ENCODE data around the gene IL23R. TPM values are rescaled to one million over a fixed set of nuclear protein-coding genes. Genes with fewer than 3 reads are reported as not detected.

IL23R gene
- polyA plus RNA-seq, 1 of the 3 experiments (the other 2 are of a cell fraction): not detected

DNA sequence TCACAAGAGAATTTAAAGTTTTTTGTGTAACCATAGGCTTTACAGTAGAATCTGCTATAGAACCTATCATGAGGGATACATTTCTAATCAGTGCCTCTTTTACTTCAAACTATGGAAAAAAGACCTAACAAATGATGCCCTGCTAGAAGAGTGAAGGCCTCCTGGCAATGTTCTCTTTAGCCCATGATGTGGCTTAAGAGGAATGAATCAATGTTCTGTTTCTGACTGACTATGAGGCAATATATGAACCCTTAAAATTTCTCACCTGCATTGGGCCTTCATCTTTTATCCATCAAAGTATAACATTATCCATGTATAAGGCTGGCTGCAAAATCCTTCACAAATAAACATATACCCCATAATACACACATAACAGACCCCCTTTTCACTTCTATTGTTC, 75.8 kb downstream of the IL23R start:
- H3K4me2 ChIP-seq: no peak overlapping the region
- H3K27me3 ChIP-seq (ENCODE audit: insufficient read depth): no peaks in the 10 kb centered on the region
- H3K9me3 ChIP-seq: no peaks in the 10 kb centered on the region
- no peak overlapping the region for H3K9ac ChIP-seq
- no peak for DNase-seq
- no peaks in the 10 kb centered on the region for H3K4me1 ChIP-seq (ENCODE audit: control insufficient read depth in 1 of 2, insufficient read depth in 2 of 2, low read depth in 1 of 2, low read length in 1 of 2)
- no peaks in the 10 kb centered on the region for H3K79me2 ChIP-seq (ENCODE audit: insufficient read depth)
- no peak overlapping the region for H3K4me3 ChIP-seq (ENCODE audit: low read depth in 2 of 2, low read length in 1 of 2)
- H4K20me1 ChIP-seq (ENCODE audit: insufficient read depth): no peaks in the 10 kb centered on the region
- no peak overlapping the region for H2AFZ ChIP-seq (ENCODE audit: low read depth)
- POLR2A ChIA-PET: no interaction called here
- CTCF ChIA-PET: interaction anchor here (0.7 to 2.5 kb wide), 3 partner anchors 8 to 259 kb away, joined by 4 to 10 read pairs (median 5); no protein-coding TSS in a partner anchor
- H3K9me2 ChIP-seq: no peaks in the 10 kb centered on the region
- no peak for TF ChIP-seq RAD21 (IDR thresholded peaks at IDR 0.05; ENCODE audit: low read length)
- no peak for TF ChIP-seq RCOR1 (IDR thresholded peaks at IDR 0.05; ENCODE audit: low read length)
- no peak for TF ChIP-seq YY1 (IDR thresholded peaks at IDR 0.05; ENCODE audit: low read depth)
- TF ChIP-seq RFX5 (IDR thresholded peaks at IDR 0.05; ENCODE audit: low read length): no peak
- TF ChIP-seq, protein P1, sequence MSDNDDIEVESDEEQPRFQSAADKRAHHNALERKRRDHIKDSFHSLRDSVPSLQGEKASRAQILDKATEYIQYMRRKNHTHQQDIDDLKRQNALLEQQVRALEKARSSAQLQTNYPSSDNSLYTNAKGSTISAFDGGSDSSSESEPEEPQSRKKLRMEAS (IDR thresholded peaks at IDR 0.05; ENCODE audit: low read depth): no peak
- TF ChIP-seq, protein P2, sequence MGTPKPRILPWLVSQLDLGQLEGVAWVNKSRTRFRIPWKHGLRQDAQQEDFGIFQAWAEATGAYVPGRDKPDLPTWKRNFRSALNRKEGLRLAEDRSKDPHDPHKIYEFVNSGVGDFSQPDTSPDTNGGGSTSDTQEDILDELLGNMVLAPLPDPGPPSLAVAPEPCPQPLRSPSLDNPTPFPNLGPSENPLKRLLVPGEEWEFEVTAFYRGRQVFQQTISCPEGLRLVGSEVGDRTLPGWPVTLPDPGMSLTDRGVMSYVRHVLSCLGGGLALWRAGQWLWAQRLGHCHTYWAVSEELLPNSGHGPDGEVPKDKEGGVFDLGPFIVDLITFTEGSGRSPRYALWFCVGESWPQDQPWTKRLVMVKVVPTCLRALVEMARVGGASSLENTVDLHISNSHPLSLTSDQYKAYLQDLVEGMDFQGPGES (IDR thresholded peaks at IDR 0.05; ENCODE audit: low read depth, low read length): no peak
- H3K36me3 ChIP-seq (replicated peaks in 1 of 2; ENCODE audit: control insufficient read depth in 1 of 2, insufficient read depth in 2 of 2, low read length in 1 of 2): no peaks in the 10 kb centered on the region
- H3K27ac ChIP-seq (ENCODE audit: low read depth in 2 of 2, low read length in 1 of 2): no peak overlapping the region
- H3F3A ChIP-seq (replicated peaks; ENCODE audit: insufficient read depth): no peaks in the 10 kb centered on the region

DNA sequence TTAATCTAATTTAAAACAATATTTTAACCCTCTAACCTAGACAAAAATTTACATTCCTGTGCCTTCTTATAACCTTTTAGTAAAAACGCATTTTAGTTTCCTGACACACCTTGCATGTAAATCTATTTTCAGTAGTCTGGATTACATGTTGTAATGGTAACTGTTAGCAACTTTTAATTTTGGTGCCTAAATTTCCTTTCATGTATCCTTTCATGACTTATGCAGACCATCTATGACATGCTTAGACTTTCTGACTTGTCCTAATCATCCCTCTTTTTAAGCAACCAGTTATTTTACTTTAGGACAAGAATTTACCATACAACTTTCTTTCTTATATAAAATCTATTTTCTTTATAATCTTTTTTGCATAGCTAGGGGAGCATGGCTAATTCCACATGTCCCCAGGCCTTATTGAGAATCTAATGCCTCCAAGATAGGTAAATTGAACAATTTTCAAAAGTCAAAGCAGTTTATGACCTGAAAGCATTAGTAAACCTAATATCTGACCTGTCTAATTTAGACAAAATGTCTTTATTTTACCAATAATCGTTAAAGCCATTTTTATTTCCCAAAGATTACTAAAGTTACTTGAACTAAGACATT, 83.9 kb downstream of the IL23R start:
- no peaks in the 10 kb centered on the region for H3K36me3 ChIP-seq (replicated peaks in 1 of 2; ENCODE audit: control insufficient read depth in 1 of 2, insufficient read depth in 2 of 2, low read length in 1 of 2)
- CTCF ChIA-PET: no interaction called here
- no peak overlapping the region for H3K9ac ChIP-seq
- no peaks in the 10 kb centered on the region for H3F3A ChIP-seq (replicated peaks; ENCODE audit: insufficient read depth)
- DNase-seq: no peak
- H3K4me3 ChIP-seq (ENCODE audit: low read depth in 2 of 2, low read length in 1 of 2): no peak overlapping the region
- no peaks in the 10 kb centered on the region for H4K20me1 ChIP-seq (ENCODE audit: insufficient read depth)
- no peak overlapping the region for H3K27ac ChIP-seq (ENCODE audit: low read depth in 2 of 2, low read length in 1 of 2)
- POLR2A ChIA-PET: no interaction called here
- H3K79me2 ChIP-seq (ENCODE audit: insufficient read depth): no peaks in the 10 kb centered on the region
- no peaks in the 10 kb centered on the region for H3K27me3 ChIP-seq (ENCODE audit: insufficient read depth)
- no peaks in the 10 kb centered on the region for H3K9me2 ChIP-seq
- no peaks in the 10 kb centered on the region for H3K4me1 ChIP-seq (ENCODE audit: control insufficient read depth in 1 of 2, insufficient read depth in 2 of 2, low read depth in 1 of 2, low read length in 1 of 2)
- WGBS (ENCODE audit: low lambda C conversion rate): 1% methylated on average over 2 of the region's 2 CpGs
- no peak overlapping the region for H3K4me2 ChIP-seq
- no peak overlapping the region for H2AFZ ChIP-seq (ENCODE audit: low read depth)
- H3K9me3 ChIP-seq: peaks cover 10% of the 10 kb centered on the region; the same call in 1 of the 2 replicates
- TF ChIP-seq, protein P3, sequence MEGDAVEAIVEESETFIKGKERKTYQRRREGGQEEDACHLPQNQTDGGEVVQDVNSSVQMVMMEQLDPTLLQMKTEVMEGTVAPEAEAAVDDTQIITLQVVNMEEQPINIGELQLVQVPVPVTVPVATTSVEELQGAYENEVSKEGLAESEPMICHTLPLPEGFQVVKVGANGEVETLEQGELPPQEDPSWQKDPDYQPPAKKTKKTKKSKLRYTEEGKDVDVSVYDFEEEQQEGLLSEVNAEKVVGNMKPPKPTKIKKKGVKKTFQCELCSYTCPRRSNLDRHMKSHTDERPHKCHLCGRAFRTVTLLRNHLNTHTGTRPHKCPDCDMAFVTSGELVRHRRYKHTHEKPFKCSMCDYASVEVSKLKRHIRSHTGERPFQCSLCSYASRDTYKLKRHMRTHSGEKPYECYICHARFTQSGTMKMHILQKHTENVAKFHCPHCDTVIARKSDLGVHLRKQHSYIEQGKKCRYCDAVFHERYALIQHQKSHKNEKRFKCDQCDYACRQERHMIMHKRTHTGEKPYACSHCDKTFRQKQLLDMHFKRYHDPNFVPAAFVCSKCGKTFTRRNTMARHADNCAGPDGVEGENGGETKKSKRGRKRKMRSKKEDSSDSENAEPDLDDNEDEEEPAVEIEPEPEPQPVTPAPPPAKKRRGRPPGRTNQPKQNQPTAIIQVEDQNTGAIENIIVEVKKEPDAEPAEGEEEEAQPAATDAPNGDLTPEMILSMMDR (IDR thresholded peaks at IDR 0.05): no peak
- TF ChIP-seq, protein P4, sequence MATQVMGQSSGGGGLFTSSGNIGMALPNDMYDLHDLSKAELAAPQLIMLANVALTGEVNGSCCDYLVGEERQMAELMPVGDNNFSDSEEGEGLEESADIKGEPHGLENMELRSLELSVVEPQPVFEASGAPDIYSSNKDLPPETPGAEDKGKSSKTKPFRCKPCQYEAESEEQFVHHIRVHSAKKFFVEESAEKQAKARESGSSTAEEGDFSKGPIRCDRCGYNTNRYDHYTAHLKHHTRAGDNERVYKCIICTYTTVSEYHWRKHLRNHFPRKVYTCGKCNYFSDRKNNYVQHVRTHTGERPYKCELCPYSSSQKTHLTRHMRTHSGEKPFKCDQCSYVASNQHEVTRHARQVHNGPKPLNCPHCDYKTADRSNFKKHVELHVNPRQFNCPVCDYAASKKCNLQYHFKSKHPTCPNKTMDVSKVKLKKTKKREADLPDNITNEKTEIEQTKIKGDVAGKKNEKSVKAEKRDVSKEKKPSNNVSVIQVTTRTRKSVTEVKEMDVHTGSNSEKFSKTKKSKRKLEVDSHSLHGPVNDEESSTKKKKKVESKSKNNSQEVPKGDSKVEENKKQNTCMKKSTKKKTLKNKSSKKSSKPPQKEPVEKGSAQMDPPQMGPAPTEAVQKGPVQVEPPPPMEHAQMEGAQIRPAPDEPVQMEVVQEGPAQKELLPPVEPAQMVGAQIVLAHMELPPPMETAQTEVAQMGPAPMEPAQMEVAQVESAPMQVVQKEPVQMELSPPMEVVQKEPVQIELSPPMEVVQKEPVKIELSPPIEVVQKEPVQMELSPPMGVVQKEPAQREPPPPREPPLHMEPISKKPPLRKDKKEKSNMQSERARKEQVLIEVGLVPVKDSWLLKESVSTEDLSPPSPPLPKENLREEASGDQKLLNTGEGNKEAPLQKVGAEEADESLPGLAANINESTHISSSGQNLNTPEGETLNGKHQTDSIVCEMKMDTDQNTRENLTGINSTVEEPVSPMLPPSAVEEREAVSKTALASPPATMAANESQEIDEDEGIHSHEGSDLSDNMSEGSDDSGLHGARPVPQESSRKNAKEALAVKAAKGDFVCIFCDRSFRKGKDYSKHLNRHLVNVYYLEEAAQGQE (IDR thresholded peaks at IDR 0.05; ENCODE audit: low read depth, low read length): no peak
- TF ChIP-seq NFIC (IDR thresholded peaks at IDR 0.05; ENCODE audit: borderline replicate concordance) (no peak), NRF1 (IDR thresholded peaks at IDR 0.05; ENCODE audit: low read depth, low read length) (no peak), CHD2 (IDR thresholded peaks at IDR 0.05; ENCODE audit: low read length, partially characterized antibody) (no peak), FOXJ3 (CRISPR knock-in tag; IDR thresholded peaks at IDR 0.05) (no peak), FOXM1 (IDR thresholded peaks at IDR 0.05; ENCODE audit: low read depth) (no peak), TAF1 (IDR thresholded peaks at IDR 0.05; ENCODE audit: borderline replicate concordance, low read depth, low read length) (no peak), YY1 (IDR thresholded peaks at IDR 0.05; ENCODE audit: low read depth) (no peak), GATA2 (CRISPR knock-in tag; IDR thresholded peaks at IDR 0.05) (no peak), RAD21 (IDR thresholded peaks at IDR 0.05; ENCODE audit: low read length) (no peak)
- TF ChIP-seq, protein P5, sequence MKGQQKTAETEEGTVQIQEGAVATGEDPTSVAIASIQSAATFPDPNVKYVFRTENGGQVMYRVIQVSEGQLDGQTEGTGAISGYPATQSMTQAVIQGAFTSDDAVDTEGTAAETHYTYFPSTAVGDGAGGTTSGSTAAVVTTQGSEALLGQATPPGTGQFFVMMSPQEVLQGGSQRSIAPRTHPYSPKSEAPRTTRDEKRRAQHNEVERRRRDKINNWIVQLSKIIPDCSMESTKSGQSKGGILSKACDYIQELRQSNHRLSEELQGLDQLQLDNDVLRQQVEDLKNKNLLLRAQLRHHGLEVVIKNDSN (IDR thresholded peaks at IDR 0.05; ENCODE audit: borderline replicate concordance, low read depth): no peak
- TF ChIP-seq, protein P2 (IDR thresholded peaks at IDR 0.05; ENCODE audit: low read depth, low read length): no peak
- TF ChIP-seq, protein P6, sequence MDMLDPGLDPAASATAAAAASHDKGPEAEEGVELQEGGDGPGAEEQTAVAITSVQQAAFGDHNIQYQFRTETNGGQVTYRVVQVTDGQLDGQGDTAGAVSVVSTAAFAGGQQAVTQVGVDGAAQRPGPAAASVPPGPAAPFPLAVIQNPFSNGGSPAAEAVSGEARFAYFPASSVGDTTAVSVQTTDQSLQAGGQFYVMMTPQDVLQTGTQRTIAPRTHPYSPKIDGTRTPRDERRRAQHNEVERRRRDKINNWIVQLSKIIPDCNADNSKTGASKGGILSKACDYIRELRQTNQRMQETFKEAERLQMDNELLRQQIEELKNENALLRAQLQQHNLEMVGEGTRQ (IDR thresholded peaks at IDR 0.05; ENCODE audit: borderline replicate concordance, low read depth, low read length): no peak

Data from SK-N-SH (cell line).